Spleen (tissue), 11 donors: ENCODE results near the gene PLA2G15. TPM values are rescaled to one million over a fixed set of nuclear protein-coding genes. Genes with fewer than 3 reads are reported as not detected.
A peak's percentile ranks its signal among the peaks of the same experiment; 100 is the strongest.

Experiments
- DNase-seq: peaks from one replicate; pipeline ENCODE4 v3.0.0-alpha.2; 2020
- H3K27ac ChIP-seq, 8 donors: fragments of 200-600 bp; sonication (generic) in 7 of 8; 1 replicate in 4 of 8; 2 replicates in 4 of 8; pipeline versions ENCODE4 v1.5.0 to v1.8.0; 2016 to 2021; ENCODE audit warnings: inconsistent platforms in 4 of 8, mild to moderate bottlenecking in 4 of 8, moderate library complexity in 1 of 8
- H3K27me3 ChIP-seq, 7 donors: fragments of 200-600 bp; sonication (generic) in 6 of 7; replicated peaks in 1 of 7; 1 replicate in 4 of 7; 2 replicates in 3 of 7; pipeline versions ENCODE4 v1.5.0 to v1.8.0; 2016 to 2021; ENCODE audit warnings: inconsistent platforms in 3 of 7, mild to moderate bottlenecking in 1 of 7
- H3K36me3 ChIP-seq, 6 donors: fragments of 200-600 bp; sonication (generic) in 5 of 6; 1 replicate in 4 of 6; 2 replicates in 2 of 6; pipeline versions ENCODE4 v1.5.0 to v1.8.0; 2016 to 2021; ENCODE audit warnings: inconsistent platforms in 2 of 6
- H3K4me1 ChIP-seq, 6 donors: fragments of 200-600 bp; sonication (generic) in 5 of 6; 1 replicate in 3 of 6; 2 replicates in 3 of 6; pipeline versions ENCODE4 v1.5.0 to v1.8.0; 2016 to 2021; ENCODE audit warnings: inconsistent platforms in 3 of 6
- H3K4me3 ChIP-seq, 8 donors: fragments of 200-600 bp; sonication (generic) in 7 of 8; 1 replicate in 4 of 8; 2 replicates in 4 of 8; pipeline versions ENCODE4 v1.5.0 to v1.8.0; 2016 to 2021; ENCODE audit warnings: inconsistent platforms in 4 of 8, mild to moderate bottlenecking in 4 of 8, moderate library complexity in 2 of 8
- H3K9me3 ChIP-seq, 8 donors: fragments of 200-600 bp; sonication (generic) in 7 of 8; 1 replicate in 4 of 8; 2 replicates in 4 of 8; pipeline versions ENCODE4 v1.5.0 to v1.8.0; 2016 to 2021; ENCODE audit warnings: inconsistent platforms in 4 of 8
- POLR2A ChIP-seq, 3 donors: fragments of 450-650 bp; IDR thresholded peaks; one replicate each; pipeline ENCODE4 v1.5.1; 2017; ENCODE audit warnings: antibody characterized with exemption in 3 of 3, mild to moderate bottlenecking in 1 of 3
- POLR2AphosphoS5 ChIP-seq, 3 donors: sonication (generic); formaldehyde crosslinking; IDR thresholded peaks; one replicate each; pipeline ENCODE4 v1.5.1; 2017; ENCODE audit warnings: antibody characterized with exemption in 3 of 3
- WGBS, 5 donors: extraction: QIAGEN DNeasy Blood & Tissue Kit in 3 of 5; methylation state at CpG; one replicate each; pipeline versions ENCODE4 v1.1.5 to v1.1.7; 2013 to 2018; 5-methylcytosine and 5-hydroxymethylcytosine counted together
- intact Hi-C: fragments of 100-400 bp; cut with DNase I; formaldehyde crosslinking; loops from one replicate; pipeline ENCODE4 v1.15.0; 2023; ENCODE audit warnings: low total_unique reads
- polyA plus RNA-seq, 3 donors: library from polyadenylated mRNA; stranded (reverse); fragments of 200-250 nt; gene quantifications; one replicate each; pipeline ENCODE4 v1.2.1, GENCODE V29; 2013
- total RNA-seq, 7 donors: library from RNA; depleted of rRNA in 3 of 7; stranded (reverse); fragments of >200 nt in 3 of 7; fragmentation: NEBNext Ultra II Directional in 4 of 7; extraction: Animal tissue kit (Norgen Biotek cat#: 25700) in 4 of 7; gene quantifications; one replicate each; pipeline versions ENCODE4 v1.1.0 to v1.2.1, GENCODE V29; 2016 to 2021
- TF ChIP-seq, protein P1 (sequence below), 11 experiments: fragments of 200-600 bp in 7 of 11; fragments of 450-650 bp in 4 of 11; sonication (generic) in 4 of 11; IDR thresholded peaks in 8 of 11; conservative IDR thresholded peaks in 3 of 11; 1 replicate in 7 of 11; 2 replicates in 4 of 11; pipeline versions ENCODE4 v1.4.0 to v1.8.0; 2016 to 2021; ENCODE audit warnings: antibody characterized with exemption in 11 of 11, inconsistent platforms in 4 of 11, mild to moderate bottlenecking in 1 of 11
- donor health status: healthy with polysubstance abuse.
- donor health status: DM: no; HTN: no; CAD: no; lungs with moderate emphysema.
- donor health status: DM: no; HTN: no; CAD: no.
- donor health status: Bipolar disorder and iron deficiency.
- donor health status: healthy.
- donor health status: DM: no; HTN: no; CAD: no.
- donor health status: DM: yes; HTN: yes; CAD: no.

PLA2G15 gene
- total and polyA plus RNA-seq, 10 donors: 6.3 to 40.4 (median 28.3) TPM

DNA sequence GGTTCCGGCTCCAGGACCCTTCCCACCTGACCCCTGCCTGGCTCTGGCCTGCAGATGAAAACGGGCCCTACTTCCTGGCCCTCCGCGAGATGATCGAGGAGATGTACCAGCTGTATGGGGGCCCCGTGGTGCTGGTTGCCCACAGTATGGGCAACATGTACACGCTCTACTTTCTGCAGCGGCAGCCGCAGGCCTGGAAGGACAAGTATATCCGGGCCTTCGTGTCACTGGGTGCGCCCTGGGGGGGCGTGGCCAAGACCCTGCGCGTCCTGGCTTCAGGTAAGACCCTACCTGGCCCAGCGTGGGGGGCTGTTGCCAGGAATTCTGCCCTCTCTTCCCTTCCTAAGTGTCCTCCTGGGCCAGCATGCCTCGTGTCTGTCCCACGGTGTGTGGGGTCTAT, 10.5 kb downstream of the PLA2G15 start:
- Histone ChIP-seq H3K27me3 (no peaks in the 10 kb centered on the region), H3K36me3 (peaks cover 0 to 97% (median 50%) of the 10 kb centered on the region in 6 donors), H3K4me3 (no peak overlapping the region), H3K9me3 (no peaks in the 10 kb centered on the region), H3K27ac (no peak overlapping the region), H3K4me1 (peaks cover 4 to 47% (median 18%) of the 10 kb centered on the region in 6 donors)
- intact Hi-C loops: no loop called here
- peak in 1 of 3 donors; percentile 29 for TF ChIP-seq POLR2AphosphoS5 (IDR thresholded peaks at IDR 0.05)
- TF ChIP-seq, protein P1, sequence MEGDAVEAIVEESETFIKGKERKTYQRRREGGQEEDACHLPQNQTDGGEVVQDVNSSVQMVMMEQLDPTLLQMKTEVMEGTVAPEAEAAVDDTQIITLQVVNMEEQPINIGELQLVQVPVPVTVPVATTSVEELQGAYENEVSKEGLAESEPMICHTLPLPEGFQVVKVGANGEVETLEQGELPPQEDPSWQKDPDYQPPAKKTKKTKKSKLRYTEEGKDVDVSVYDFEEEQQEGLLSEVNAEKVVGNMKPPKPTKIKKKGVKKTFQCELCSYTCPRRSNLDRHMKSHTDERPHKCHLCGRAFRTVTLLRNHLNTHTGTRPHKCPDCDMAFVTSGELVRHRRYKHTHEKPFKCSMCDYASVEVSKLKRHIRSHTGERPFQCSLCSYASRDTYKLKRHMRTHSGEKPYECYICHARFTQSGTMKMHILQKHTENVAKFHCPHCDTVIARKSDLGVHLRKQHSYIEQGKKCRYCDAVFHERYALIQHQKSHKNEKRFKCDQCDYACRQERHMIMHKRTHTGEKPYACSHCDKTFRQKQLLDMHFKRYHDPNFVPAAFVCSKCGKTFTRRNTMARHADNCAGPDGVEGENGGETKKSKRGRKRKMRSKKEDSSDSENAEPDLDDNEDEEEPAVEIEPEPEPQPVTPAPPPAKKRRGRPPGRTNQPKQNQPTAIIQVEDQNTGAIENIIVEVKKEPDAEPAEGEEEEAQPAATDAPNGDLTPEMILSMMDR (IDR thresholded peaks at IDR 0.05 in 8 of 11, conservative IDR thresholded peaks at IDR 0.05 in 3 of 11): no peak
- WGBS, 5 donors: 88 to 98% (median 94%) methylated on average over 11 to 18 of the region's 18 CpGs
- DNase-seq: no peak

DNA sequence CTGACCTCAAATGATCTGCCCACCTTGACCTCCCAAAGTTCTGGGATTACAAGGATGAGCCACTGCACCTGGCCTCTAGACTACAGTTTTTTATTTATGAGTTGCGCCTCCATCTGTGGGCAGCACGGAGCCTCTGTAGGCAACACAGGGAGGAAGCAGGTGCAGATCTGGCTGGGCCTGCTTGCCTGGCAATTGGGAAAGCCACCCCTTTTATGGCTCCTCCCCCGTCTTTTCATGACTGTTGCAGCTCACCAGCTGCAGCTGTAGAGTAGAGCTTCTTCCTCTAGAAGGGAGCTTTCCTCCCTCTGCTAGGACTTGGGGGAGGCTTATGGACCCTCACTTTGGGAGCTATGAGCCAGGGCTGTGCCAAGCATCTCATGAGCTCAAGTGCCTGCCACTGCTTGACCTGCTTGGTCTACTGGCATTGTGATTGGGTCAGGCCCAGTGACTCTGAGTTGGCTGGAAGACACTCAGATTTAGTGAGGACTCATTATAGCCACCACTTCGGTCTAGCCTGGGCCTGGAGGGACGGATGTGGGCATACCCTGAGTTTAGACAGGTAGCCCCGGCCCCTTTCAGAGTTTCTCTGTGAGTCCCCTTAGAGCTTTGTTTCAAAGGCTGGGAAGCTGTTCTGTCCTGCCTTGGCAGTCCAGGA, 12.2 kb downstream of the PLA2G15 start:
- H3K9me3 ChIP-seq: no peaks in the 10 kb centered on the region
- H3K4me1 ChIP-seq: peaks cover 4 to 43% (median 26%) of the 10 kb centered on the region in 6 donors
- no peak overlapping the region for H3K4me3 ChIP-seq
- H3K27me3 ChIP-seq: no peaks in the 10 kb centered on the region
- peak in 1 of 3 donors; percentile 52 for TF ChIP-seq POLR2AphosphoS5 (IDR thresholded peaks at IDR 0.05)
- no peak for TF ChIP-seq POLR2A (IDR thresholded peaks at IDR 0.05)
- WGBS, 5 donors: 38 to 66% (median 47%) methylated on average over 4 to 6 of the region's 6 CpGs
- H3K36me3 ChIP-seq: peaks cover 0 to 85% (median 44%) of the 10 kb centered on the region in 6 donors
- no peak for DNase-seq
- intact Hi-C loops: no loop called here
- peak overlapping the region in 6 of 8 donors; percentile 11 to 87 (median 66) for H3K27ac ChIP-seq

DNA sequence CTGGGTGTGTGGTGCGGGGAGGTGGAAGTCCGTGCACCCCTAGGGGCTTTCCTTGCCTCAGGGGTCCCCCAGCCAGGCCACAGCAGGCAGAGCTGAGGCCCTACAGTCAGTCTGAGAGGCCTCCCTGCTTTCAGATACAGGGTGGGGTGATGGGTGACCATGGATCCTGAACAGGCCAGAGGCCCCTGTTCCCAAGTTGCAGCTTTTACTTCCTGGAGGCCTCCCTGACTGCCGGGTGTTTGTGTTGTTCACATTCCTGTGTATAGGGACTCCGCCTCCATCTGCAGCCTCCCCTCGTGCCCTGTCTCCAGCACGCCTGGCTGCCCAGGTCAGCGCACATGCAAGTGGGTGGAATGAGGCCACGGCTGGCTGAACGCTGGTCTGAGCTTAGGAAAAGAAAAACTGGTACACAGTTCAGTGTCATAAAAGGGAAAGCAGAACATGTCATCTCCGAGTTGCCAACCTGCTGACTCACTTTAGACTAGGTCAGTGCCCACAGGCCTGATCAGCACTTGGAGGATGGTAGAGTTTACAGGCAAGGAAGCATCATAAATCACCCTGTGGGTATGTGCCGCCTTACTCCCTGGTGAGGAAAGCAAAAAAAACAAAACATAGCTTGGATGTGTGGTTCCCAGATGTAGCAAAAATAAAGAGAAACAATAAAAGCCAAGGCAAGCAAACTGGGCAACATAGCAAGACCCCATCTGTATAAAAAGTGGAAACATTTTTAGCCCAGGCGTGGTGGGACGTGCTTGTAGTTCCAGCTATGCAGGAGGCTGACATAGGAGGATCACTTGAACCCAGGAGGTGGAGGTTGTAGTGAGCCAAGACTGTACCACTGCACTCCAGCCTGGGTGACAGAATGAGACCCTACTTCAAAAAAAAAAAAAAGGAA, 13.0 kb downstream of the PLA2G15 start:
- H3K36me3 ChIP-seq: peaks cover 0 to 77% (median 38%) of the 10 kb centered on the region in 6 donors
- intact Hi-C loops: no loop called here
- 46 to 61% (median 55%) methylated on average over 10 to 13 of the region's 13 CpGs for WGBS, 5 donors

DNA sequence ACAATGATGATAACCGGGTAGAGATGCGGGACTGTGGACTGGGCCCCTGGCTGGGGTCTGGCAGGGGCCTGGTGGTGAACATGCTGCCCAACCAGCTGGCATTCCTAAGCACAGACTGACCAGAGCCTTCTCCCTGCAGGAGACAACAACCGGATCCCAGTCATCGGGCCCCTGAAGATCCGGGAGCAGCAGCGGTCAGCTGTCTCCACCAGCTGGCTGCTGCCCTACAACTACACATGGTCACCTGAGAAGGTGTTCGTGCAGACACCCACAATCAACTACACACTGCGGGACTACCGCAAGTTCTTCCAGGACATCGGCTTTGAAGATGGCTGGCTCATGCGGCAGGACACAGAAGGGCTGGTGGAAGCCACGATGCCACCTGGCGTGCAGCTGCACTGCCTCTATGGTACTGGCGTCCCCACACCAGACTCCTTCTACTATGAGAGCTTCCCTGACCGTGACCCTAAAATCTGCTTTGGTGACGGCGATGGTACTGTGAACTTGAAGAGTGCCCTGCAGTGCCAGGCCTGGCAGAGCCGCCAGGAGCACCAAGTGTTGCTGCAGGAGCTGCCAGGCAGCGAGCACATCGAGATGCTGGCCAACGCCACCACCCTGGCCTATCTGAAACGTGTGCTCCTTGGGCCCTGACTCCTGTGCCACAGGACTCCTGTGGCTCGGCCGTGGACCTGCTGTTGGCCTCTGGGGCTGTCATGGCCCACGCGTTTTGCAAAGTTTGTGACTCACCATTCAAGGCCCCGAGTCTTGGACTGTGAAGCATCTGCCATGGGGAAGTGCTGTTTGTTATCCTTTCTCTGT, 14.0 kb downstream of the PLA2G15 start:
- Histone ChIP-seq H3K4me1 (peaks cover 4 to 53% (median 36%) of the 10 kb centered on the region in 6 donors), H3K27me3 (no peaks in the 10 kb centered on the region), H3K36me3 (peaks cover 0 to 67% (median 35%) of the 10 kb centered on the region in 6 donors), H3K9me3 (no peaks in the 10 kb centered on the region), H3K27ac (peak overlapping the region in 1 of 8 donors; percentile 87), H3K4me3 (no peak overlapping the region)
- no peak for DNase-seq
- TF ChIP-seq POLR2AphosphoS5 (IDR thresholded peaks at IDR 0.05): peak in 1 of 3 donors; percentile 44
- TF ChIP-seq POLR2A (IDR thresholded peaks at IDR 0.05): no peak
- TF ChIP-seq, protein P1 (IDR thresholded peaks at IDR 0.05 in 8 of 11, conservative IDR thresholded peaks at IDR 0.05 in 3 of 11): no peak
- intact Hi-C loops: no loop called here
- 88 to 94% (median 90%) methylated on average over 27 of the region's 27 CpGs for WGBS, 5 donors

More for the DNA sequence above, 13.0 kb downstream of the PLA2G15 start:
- Histone ChIP-seq H3K27me3 (no peaks in the 10 kb centered on the region), H3K9me3 (no peaks in the 10 kb centered on the region), H3K27ac (peak overlapping the region in 6 of 8 donors; percentile 11 to 87 (median 66)), H3K4me1 (peaks cover 4 to 42% (median 27%) of the 10 kb centered on the region in 6 donors), H3K4me3 (no peak overlapping the region)
- peak in 2 of 3 donors; percentile 22 to 45 for TF ChIP-seq POLR2AphosphoS5 (IDR thresholded peaks at IDR 0.05)
- TF ChIP-seq POLR2A (IDR thresholded peaks at IDR 0.05): no peak
- DNase-seq: no peak
